ENCODE results near the gene RNF157. TPM values are rescaled to one million over a fixed set of nuclear protein-coding genes. Genes with fewer than 3 reads are reported as not detected.

RNF157 gene
- total and polyA plus RNA-seq, 9 of the 15 experiments (the other 6 are each of a cell fraction or from before 2014, with no cell fraction given): 8.1 to 31.7 (median 20.8) TPM

- no peaks in the 10 kb centered on the region for H4K20me1 ChIP-seq (replicated peaks; ENCODE audit: control insufficient read depth, insufficient read depth, low read length)
- TF ChIP-seq MBD1 (CRISPR knock-in tag; IDR thresholded peaks at IDR 0.05) (no peak), TGIF2 (CRISPR knock-in tag; IDR thresholded peaks at IDR 0.05) (no peak), HMGN3 (IDR thresholded peaks at IDR 0.05; ENCODE audit: borderline replicate concordance, extremely low read depth, insufficient read length, low read depth, low read length) (no peak), THRB (CRISPR knock-in tag; conservative IDR thresholded peaks at IDR 0.05) (no peak), RFX7 (CRISPR knock-in tag; IDR thresholded peaks at IDR 0.05) (no peak), TAF9B (IDR thresholded peaks at IDR 0.05; ENCODE audit: partially characterized antibody) (no peak), NONO (IDR thresholded peaks at IDR 0.05; ENCODE audit: low read depth in 2 of 2, low read length in 1 of 2) (no peak), ZNF445 (CRISPR knock-in tag; IDR thresholded peaks at IDR 0.05; ENCODE audit: low read depth) (no peak), TOE1 (IDR thresholded peaks at IDR 0.05; ENCODE audit: borderline replicate concordance) (no peak), TOE1 (CRISPR knock-in tag; IDR thresholded peaks at IDR 0.05; ENCODE audit: borderline replicate concordance, low read depth) (no peak), ZNF217 (CRISPR knock-in tag; IDR thresholded peaks at IDR 0.05) (no peak)
- TF ChIP-seq, protein P1, sequence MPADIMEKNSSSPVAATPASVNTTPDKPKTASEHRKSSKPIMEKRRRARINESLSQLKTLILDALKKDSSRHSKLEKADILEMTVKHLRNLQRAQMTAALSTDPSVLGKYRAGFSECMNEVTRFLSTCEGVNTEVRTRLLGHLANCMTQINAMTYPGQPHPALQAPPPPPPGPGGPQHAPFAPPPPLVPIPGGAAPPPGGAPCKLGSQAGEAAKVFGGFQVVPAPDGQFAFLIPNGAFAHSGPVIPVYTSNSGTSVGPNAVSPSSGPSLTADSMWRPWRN (IDR thresholded peaks at IDR 0.05; ENCODE audit: low read depth): no peak
- no peak overlapping the region for H3K4me3 ChIP-seq
- no peaks in the 10 kb centered on the region for H3K9me3 ChIP-seq (replicated peaks; ENCODE audit: control insufficient read depth, insufficient read depth, low read depth, low read length)
- no peaks in the 10 kb centered on the region for H3K9me1 ChIP-seq (ENCODE audit: control insufficient read depth, insufficient read depth, low read length)
- ChIA-PET CTCF (ENCODE audit: low intra/inter-chr PET ratio) (interaction anchor here (0.9 kb wide), 1 partner anchor 155 kb away, joined by 3 read pairs; no protein-coding TSS in a partner anchor), POLR2A (interaction anchor here (1.0 to 10.6 kb wide), 4 partner anchors 9 to 154 kb away, joined by 3 to 157 read pairs (median 8); no protein-coding TSS in a partner anchor)
- FAIRE-seq (no peak), DNase-seq (ENCODE audit: extremely low read depth in 1 of 4, low spot score in 3 of 4) (no peak), ATAC-seq (no peak)
- H3K4me2 ChIP-seq (ENCODE audit: insufficient read depth, low read length): no peak overlapping the region
- H3K79me2 ChIP-seq (ENCODE audit: control insufficient read depth, insufficient read depth, low read length): peaks cover under 1% of the 10 kb centered on the region; the same call in 1 of the 3 replicates
- no peak overlapping the region for H3K27ac ChIP-seq (ENCODE audit: extremely low read depth, low read depth, low read length)
- peaks cover 8% of the 10 kb centered on the region; the same call in 1 of the 3 replicates for H3K36me3 ChIP-seq (ENCODE audit: control insufficient read depth, insufficient read depth, low read length)
- H3K9ac ChIP-seq (ENCODE audit: insufficient read depth in 1 of 2, low read depth in 2 of 2, low read length in 2 of 2): peak overlapping the region in 1 of 2 experiments; percentile 85; a peak in 2 of 4 replicates
- no peak overlapping the region for H2AFZ ChIP-seq (ENCODE audit: low read depth, low read length)
- no TSS peak for BruUV-seq (replicated peaks)
- peaks cover 12 to 93% of the 10 kb centered on the region in 2 experiments; a peak in 4 of 5 replicates for H3K4me1 ChIP-seq (replicated peaks in 1 of 2; ENCODE audit: control insufficient read depth in 2 of 2, insufficient read depth in 2 of 2, low read length in 2 of 2)
- in situ Hi-C loops (cut with MboI) (no loop called here), intact Hi-C loops (cut with micrococcal nuclease) (loop anchor here (5.0 kb wide), 1 partner anchor 259 kb away; no protein-coding TSS in a partner anchor)
- no peaks in the 10 kb centered on the region for H3K27me3 ChIP-seq (ENCODE audit: control insufficient read depth in 2 of 2, insufficient read depth in 2 of 2, low read length in 2 of 2)
- 91% methylated on average over 11 of the region's 11 CpGs for WGBS (ENCODE audit: insufficient coverage, low coverage, missing lambda C conversion rate)
Measured at GRCh38 chr17:76276069-76276431, 35.8 kb upstream of the RNF157 start.
